Liver (tissue), 9 donors: ENCODE data around the gene SMG7. TPM values are rescaled to one million over a fixed set of nuclear protein-coding genes. Genes with fewer than 3 reads are reported as not detected.

Source experiments
- DNase-seq: peaks from one replicate; pipeline ENCODE4 v3.0.0-alpha.2; 2017; ENCODE audit warnings: low spot score
- H3K27ac ChIP-seq, 2 donors: one replicate each; pipeline ENCODE4 v1.7.0; 2013; ENCODE audit warnings: inconsistent platforms in 2 of 2, low read length in 2 of 2, control low read depth in 1 of 2, low read depth in 1 of 2, mild to moderate bottlenecking in 1 of 2
- H3K27me3 ChIP-seq, 4 donors: one replicate each; pipeline versions ENCODE4 v1.6.1 to v1.7.0; 2013; ENCODE audit warnings: low read length in 3 of 4, inconsistent platforms in 1 of 4, mild to moderate bottlenecking in 1 of 4, moderate library complexity in 1 of 4; ENCODE audit not compliant: control insufficient read depth in 4 of 4, insufficient read depth in 4 of 4
- H3K36me3 ChIP-seq, 4 donors: one replicate each; pipeline versions ENCODE4 v1.6.1 to v1.7.0; 2013; ENCODE audit warnings: low read length in 3 of 4, mild to moderate bottlenecking in 3 of 4, low read depth in 1 of 4, moderate library complexity in 1 of 4; ENCODE audit not compliant: control insufficient read depth in 4 of 4, insufficient read depth in 3 of 4
- H3K4me1 ChIP-seq, 4 donors: one replicate each; pipeline versions ENCODE4 v1.6.1 to v1.7.0; 2013; ENCODE audit warnings: low read length in 3 of 4, mild to moderate bottlenecking in 3 of 4, moderate library complexity in 1 of 4; ENCODE audit not compliant: control insufficient read depth in 4 of 4, insufficient read depth in 4 of 4
- H3K4me3 ChIP-seq, 3 donors: one replicate each; pipeline versions ENCODE4 v1.6.1 to v1.7.0; 2013; ENCODE audit warnings: low read length in 3 of 3, control low read depth in 1 of 3, low read depth in 1 of 3, mild to moderate bottlenecking in 1 of 3
- H3K9ac ChIP-seq, 2 donors: one replicate each; pipeline ENCODE4 v1.7.0; 2013; ENCODE audit warnings: low read length in 2 of 2, mild to moderate bottlenecking in 2 of 2, moderate library complexity in 2 of 2, control low read depth in 1 of 2, low read depth in 1 of 2
- H3K9me3 ChIP-seq, 4 donors: one replicate each; pipeline versions ENCODE4 v1.6.1 to v1.7.0; 2013; ENCODE audit warnings: low read length in 3 of 4; ENCODE audit not compliant: control insufficient read depth in 4 of 4
- EGR1 ChIP-seq, 2 donors: IDR thresholded peaks; 2 replicates each; pipeline ENCODE4 v1.6.1; 2016 to 2018; ENCODE audit warnings: antibody characterized with exemption in 2 of 2, low read depth in 2 of 2
- FOXA1 ChIP-seq: IDR thresholded peaks from 2 replicates; pipeline ENCODE4 v1.6.1; 2016; ENCODE audit warnings: antibody characterized with exemption
- FOXA2 ChIP-seq: IDR thresholded peaks from 2 replicates; pipeline ENCODE4 v1.6.1; 2016; ENCODE audit warnings: antibody characterized with exemption
- GABPA ChIP-seq, 2 donors: IDR thresholded peaks in 1 of 2; conservative IDR thresholded peaks in 1 of 2; 2 replicates each; pipeline ENCODE4 v1.6.1; 2016; ENCODE audit warnings: antibody characterized with exemption in 2 of 2, mild to moderate bottlenecking in 1 of 2, moderate library complexity in 1 of 2
- HNF4A ChIP-seq, 2 donors: conservative IDR thresholded peaks; 2 replicates each; pipeline ENCODE4 v1.6.1; 2016; ENCODE audit warnings: antibody characterized with exemption in 2 of 2, mild to moderate bottlenecking in 2 of 2
- HNF4G ChIP-seq: IDR thresholded peaks from 2 replicates; pipeline ENCODE4 v1.6.1; 2016; ENCODE audit warnings: antibody characterized with exemption
- JUND ChIP-seq, 2 donors: IDR thresholded peaks; 2 replicates each; pipeline ENCODE4 v1.6.1; 2016; ENCODE audit warnings: antibody characterized with exemption in 2 of 2
- NR2F2 ChIP-seq: IDR thresholded peaks from 2 replicates; pipeline ENCODE4 v1.6.1; 2016; ENCODE audit warnings: antibody characterized with exemption
- RAD21 ChIP-seq, 2 donors: IDR thresholded peaks; 2 replicates each; pipeline ENCODE4 v1.6.1; 2016; ENCODE audit warnings: antibody characterized with exemption in 2 of 2, mild to moderate bottlenecking in 2 of 2
- RXRA ChIP-seq, 2 donors: IDR thresholded peaks; 2 replicates each; pipeline ENCODE4 v1.6.1; 2017 to 2018; ENCODE audit warnings: antibody characterized with exemption in 2 of 2, mild to moderate bottlenecking in 1 of 2
- SP1 ChIP-seq: IDR thresholded peaks from 2 replicates; pipeline ENCODE4 v1.6.1; 2018; ENCODE audit warnings: antibody characterized with exemption, mild to moderate bottlenecking
- TAF1 ChIP-seq: conservative IDR thresholded peaks from 2 replicates; pipeline ENCODE4 v1.6.1; 2016; ENCODE audit warnings: antibody characterized with exemption, mild to moderate bottlenecking
- YY1 ChIP-seq: IDR thresholded peaks from 2 replicates; pipeline ENCODE4 v1.6.1; 2016; ENCODE audit warnings: antibody characterized with exemption, mild to moderate bottlenecking
- WGBS: extraction: QIAGEN DNeasy Blood & Tissue Kit; methylation state at CpG from one replicate; pipeline ENCODE4 v1.1.7; 2013; 5-methylcytosine and 5-hydroxymethylcytosine counted together
- polyA plus RNA-seq, 2 donors: library from polyadenylated mRNA; stranded (reverse) in 1 of 2; unstranded in 1 of 2; fragments of 200-250 nt in 1 of 2; fragments of >200 nt in 1 of 2; fragmentation: Nextera tagmentation in 1 of 2; extraction: Ambion mirVana in 1 of 2; gene quantifications; one replicate each; pipeline versions ENCODE4 v1.2.1 to v1.2.3, GENCODE V29; 2013 to 2015
- total RNA-seq, 2 donors: library from RNA; depleted of rRNA; stranded (reverse); fragments of >200 nt; gene quantifications; one replicate each; pipeline ENCODE4 v1.2.3, GENCODE V29; 2014
- TF ChIP-seq, protein P1 (sequence below): IDR thresholded peaks from 2 replicates; pipeline ENCODE4 v1.6.1; 2016; ENCODE audit warnings: antibody characterized with exemption, mild to moderate bottlenecking
- TF ChIP-seq, protein P2 (sequence below): IDR thresholded peaks from 2 replicates; pipeline ENCODE4 v1.6.1; 2016; ENCODE audit warnings: antibody characterized with exemption
- TF ChIP-seq, protein P3 (sequence below): IDR thresholded peaks from 2 replicates; pipeline ENCODE4 v1.6.1; 2016; ENCODE audit warnings: antibody characterized with exemption
- TF ChIP-seq, protein P4 (sequence below): IDR thresholded peaks from 2 replicates; pipeline ENCODE4 v1.6.1; 2016; ENCODE audit warnings: antibody characterized with exemption
- donor health status: healthy.
- donor health status: healthy.
- donor health status: healthy.
- donor health status: healthy.
- donor health status: healthy.

SMG7 gene
- total and polyA plus RNA-seq, 4 donors = 9.5 to 28.7 (median 13.6) TPM

DNA sequence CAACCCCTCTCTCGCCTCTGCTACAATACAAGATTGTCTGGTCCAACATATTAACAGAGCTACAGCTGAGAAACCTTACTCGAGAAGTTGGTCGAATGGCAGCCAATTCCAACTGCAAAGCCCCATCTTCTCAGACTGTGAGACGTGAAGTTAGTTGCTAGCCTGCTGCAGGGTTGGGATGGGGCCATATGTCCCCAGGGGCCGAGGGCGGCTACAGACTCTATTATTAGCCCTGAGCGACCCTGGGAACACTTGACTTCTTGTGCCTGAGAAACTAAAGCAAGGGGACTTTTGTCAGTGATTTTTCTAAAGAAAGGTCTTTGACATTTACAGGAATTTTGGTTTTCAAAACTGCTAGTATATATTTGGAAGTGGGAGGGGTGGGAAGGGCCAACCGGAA, 104.2 kb downstream of the SMG7 start:
- Histone ChIP-seq H3K27ac (no peak overlapping the region), H3K4me3 (no peak overlapping the region), H3K36me3 (no peaks in the 10 kb centered on the region), H3K9me3 (no peaks in the 10 kb centered on the region), H3K27me3 (no peaks in the 10 kb centered on the region), H3K9ac (no peak overlapping the region), H3K4me1 (peaks cover 0 to 3% (median 0%) of the 10 kb centered on the region in 4 donors)
- TF ChIP-seq, protein P1, sequence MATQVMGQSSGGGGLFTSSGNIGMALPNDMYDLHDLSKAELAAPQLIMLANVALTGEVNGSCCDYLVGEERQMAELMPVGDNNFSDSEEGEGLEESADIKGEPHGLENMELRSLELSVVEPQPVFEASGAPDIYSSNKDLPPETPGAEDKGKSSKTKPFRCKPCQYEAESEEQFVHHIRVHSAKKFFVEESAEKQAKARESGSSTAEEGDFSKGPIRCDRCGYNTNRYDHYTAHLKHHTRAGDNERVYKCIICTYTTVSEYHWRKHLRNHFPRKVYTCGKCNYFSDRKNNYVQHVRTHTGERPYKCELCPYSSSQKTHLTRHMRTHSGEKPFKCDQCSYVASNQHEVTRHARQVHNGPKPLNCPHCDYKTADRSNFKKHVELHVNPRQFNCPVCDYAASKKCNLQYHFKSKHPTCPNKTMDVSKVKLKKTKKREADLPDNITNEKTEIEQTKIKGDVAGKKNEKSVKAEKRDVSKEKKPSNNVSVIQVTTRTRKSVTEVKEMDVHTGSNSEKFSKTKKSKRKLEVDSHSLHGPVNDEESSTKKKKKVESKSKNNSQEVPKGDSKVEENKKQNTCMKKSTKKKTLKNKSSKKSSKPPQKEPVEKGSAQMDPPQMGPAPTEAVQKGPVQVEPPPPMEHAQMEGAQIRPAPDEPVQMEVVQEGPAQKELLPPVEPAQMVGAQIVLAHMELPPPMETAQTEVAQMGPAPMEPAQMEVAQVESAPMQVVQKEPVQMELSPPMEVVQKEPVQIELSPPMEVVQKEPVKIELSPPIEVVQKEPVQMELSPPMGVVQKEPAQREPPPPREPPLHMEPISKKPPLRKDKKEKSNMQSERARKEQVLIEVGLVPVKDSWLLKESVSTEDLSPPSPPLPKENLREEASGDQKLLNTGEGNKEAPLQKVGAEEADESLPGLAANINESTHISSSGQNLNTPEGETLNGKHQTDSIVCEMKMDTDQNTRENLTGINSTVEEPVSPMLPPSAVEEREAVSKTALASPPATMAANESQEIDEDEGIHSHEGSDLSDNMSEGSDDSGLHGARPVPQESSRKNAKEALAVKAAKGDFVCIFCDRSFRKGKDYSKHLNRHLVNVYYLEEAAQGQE = no peak
- TF ChIP-seq, protein P2, sequence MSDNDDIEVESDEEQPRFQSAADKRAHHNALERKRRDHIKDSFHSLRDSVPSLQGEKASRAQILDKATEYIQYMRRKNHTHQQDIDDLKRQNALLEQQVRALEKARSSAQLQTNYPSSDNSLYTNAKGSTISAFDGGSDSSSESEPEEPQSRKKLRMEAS = no peak
- TF ChIP-seq TAF1 (no peak), GABPA (IDR thresholded peaks at IDR 0.05 in 1 of 2, conservative IDR thresholded peaks at IDR 0.05 in 1 of 2) (no peak), HNF4G (no peak), RAD21 (IDR thresholded peaks at IDR 0.05) (no peak), YY1 (no peak), EGR1 (IDR thresholded peaks at IDR 0.05; ENCODE audit: low read depth in 2 of 2) (no peak), HNF4A (conservative IDR thresholded peaks at IDR 0.05) (no peak), RXRA (IDR thresholded peaks at IDR 0.05) (no peak), JUND (IDR thresholded peaks at IDR 0.05) (no peak)
- TF ChIP-seq, protein P3, sequence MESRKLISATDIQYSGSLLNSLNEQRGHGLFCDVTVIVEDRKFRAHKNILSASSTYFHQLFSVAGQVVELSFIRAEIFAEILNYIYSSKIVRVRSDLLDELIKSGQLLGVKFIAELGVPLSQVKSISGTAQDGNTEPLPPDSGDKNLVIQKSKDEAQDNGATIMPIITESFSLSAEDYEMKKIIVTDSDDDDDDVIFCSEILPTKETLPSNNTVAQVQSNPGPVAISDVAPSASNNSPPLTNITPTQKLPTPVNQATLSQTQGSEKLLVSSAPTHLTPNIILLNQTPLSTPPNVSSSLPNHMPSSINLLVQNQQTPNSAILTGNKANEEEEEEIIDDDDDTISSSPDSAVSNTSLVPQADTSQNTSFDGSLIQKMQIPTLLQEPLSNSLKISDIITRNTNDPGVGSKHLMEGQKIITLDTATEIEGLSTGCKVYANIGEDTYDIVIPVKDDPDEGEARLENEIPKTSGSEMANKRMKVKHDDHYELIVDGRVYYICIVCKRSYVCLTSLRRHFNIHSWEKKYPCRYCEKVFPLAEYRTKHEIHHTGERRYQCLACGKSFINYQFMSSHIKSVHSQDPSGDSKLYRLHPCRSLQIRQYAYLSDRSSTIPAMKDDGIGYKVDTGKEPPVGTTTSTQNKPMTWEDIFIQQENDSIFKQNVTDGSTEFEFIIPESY = no peak
- DNase-seq = no peak
- WGBS = 84% methylated on average over 8 of the region's 8 CpGs

DNA sequence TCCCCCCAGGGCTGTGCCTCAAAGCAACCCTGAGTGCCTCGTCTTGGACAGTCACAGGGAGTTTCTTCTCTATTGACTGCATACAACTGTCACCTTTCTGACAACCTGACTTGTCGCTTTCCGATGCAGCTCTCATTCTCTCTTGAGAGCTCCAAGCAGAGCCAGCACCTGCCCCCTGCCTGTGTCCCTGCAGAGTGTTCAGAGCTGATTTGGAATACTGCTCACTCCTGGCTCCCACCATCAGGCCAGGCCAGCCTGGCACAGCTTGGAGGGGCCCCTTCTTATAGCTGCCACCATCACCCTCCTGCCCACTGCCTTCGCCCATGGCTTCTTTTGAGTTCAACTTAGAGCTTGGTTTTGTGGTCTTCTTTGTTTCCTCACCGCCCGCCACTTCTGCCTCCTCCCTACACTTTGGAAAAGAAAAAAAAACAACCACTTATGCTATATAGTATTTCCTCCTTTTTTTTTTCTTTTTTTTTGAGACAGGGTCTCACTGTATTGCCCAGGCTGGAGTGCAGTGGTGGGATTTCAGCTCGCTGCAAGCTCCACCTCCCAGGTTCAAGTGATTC, 105.7 kb downstream of the SMG7 start:
- Histone ChIP-seq H3K27me3 (no peaks in the 10 kb centered on the region), H3K4me3 (no peak overlapping the region), H3K9ac (no peak overlapping the region), H3K36me3 (no peaks in the 10 kb centered on the region), H3K9me3 (no peaks in the 10 kb centered on the region), H3K4me1 (peaks cover 0 to 3% (median 0%) of the 10 kb centered on the region in 4 donors), H3K27ac (no peak overlapping the region)
- TF ChIP-seq YY1 = no peak
- TF ChIP-seq FOXA1 = no peak
- TF ChIP-seq, protein P2 = no peak
- TF ChIP-seq JUND (IDR thresholded peaks at IDR 0.05) = no peak
- TF ChIP-seq, protein P1 = no peak
- no peak for TF ChIP-seq HNF4A (conservative IDR thresholded peaks at IDR 0.05)
- TF ChIP-seq RXRA (IDR thresholded peaks at IDR 0.05) = no peak
- TF ChIP-seq TAF1 = no peak
- no peak for TF ChIP-seq RAD21 (IDR thresholded peaks at IDR 0.05)
- TF ChIP-seq SP1 = no peak
- TF ChIP-seq HNF4G = no peak
- TF ChIP-seq FOXA2 = no peak
- TF ChIP-seq, protein P3 = no peak
- TF ChIP-seq EGR1 (IDR thresholded peaks at IDR 0.05; ENCODE audit: low read depth in 2 of 2) = no peak
- TF ChIP-seq GABPA (IDR thresholded peaks at IDR 0.05 in 1 of 2, conservative IDR thresholded peaks at IDR 0.05 in 1 of 2) = no peak
- TF ChIP-seq, protein P4, sequence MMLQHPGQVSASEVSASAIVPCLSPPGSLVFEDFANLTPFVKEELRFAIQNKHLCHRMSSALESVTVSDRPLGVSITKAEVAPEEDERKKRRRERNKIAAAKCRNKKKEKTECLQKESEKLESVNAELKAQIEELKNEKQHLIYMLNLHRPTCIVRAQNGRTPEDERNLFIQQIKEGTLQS = no peak
- no peak for TF ChIP-seq NR2F2
- no peak for DNase-seq
- WGBS = 93% methylated on average over 7 of the region's 7 CpGs
